Measurements from ENCODE around the gene PINK1.
"Not testable (repeated sequence)": the region's sequence is repeated elsewhere in the genome, so short reads cannot be mapped to it uniquely, and the experiment has no call there.

The PINK1 gene

DNA sequence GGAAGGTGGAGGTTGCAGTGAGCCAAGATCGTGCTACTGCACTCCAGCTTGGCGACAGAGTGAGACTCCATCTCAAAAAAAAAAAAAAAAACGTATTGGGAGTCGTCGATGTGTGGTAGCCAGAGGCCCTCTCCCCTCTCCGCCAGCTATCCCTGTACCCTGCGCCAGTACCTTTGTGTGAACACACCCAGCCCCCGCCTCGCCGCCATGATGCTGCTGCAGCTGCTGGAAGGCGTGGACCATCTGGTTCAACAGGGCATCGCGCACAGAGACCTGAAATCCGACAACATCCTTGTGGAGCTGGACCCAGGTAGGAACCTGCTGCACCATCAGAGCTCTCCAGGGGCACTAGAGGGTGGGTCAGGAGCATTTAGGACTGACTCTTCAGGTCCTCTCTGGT, 12.2 kb downstream of the PINK1 start:
- no peak for DNase-seq (ENCODE audit: low spot score)

GRCh38 chr1:20648438-20648837, 15.2 kb downstream of the PINK1 start:
- no peak for DNase-seq (ENCODE audit: low spot score)

DNA sequence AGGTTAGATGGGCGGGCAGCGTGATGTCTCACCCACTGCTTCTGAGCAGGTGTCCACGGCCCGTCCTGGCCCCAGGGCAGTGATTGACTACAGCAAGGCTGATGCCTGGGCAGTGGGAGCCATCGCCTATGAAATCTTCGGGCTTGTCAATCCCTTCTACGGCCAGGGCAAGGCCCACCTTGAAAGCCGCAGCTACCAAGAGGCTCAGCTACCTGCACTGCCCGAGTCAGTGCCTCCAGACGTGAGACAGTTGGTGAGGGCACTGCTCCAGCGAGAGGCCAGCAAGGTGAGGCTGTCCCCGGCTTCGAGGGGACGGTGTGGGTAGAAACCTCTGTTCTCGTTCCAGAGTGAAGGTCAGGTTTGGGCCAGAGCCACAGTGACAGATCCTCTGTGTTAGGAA, 15.7 kb downstream of the PINK1 start:
- DNase-seq (ENCODE audit: low spot score): no peak

DNA sequence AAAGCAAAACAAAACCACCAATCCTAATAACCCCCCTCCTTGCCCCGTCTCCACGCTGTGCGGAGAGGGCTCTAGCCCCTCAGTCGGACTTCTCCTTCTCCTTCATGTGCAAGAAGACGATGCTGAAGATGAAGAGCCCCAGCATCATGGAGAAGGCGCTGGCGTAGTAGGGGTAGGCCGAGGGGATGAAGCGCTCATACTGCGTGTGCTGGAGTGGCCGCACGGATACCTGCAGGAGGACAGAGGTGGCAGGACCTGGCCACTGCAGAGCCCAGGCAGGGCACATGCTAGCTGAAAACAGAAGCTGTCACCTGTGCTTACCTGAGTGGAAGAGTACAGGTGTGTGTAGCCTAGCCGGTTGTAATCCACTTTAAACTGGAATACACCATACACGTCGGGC, 19.0 kb downstream of the PINK1 start:
- no peak for DNase-seq (ENCODE audit: low spot score)

GRCh38 chr1:20654104-20654690, 20.9 kb downstream of the PINK1 start:
- DNase-seq (ENCODE audit: low spot score): no peak

- no peak for DNase-seq (ENCODE audit: low spot score)
Observed at GRCh38 chr1:20657024-20657423, 23.8 kb downstream of the PINK1 start.

- DNase-seq (ENCODE audit: low spot score): no peak
Observed at GRCh38 chr1:20658166-20658915, 25.1 kb downstream of the PINK1 start.

DNA sequence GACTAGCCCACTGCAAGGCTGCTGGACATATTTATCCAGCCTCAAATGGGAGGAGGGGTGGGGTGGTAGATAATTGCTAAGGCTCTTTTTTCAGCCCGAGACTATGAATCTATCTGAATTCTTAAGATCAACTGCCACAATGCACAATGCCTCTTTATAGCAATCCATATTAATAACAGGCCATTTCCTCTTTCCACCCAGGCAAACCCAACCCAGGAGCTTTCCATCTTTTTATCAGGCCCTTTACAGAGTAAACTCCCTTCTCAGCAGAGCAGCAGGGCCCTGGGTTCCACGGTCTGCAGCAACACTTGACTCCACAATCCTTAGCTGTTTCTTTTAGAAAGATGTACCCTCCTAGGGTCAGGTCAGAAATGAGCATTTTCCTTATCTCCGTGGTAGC, 27.1 kb downstream of the PINK1 start:
- DNase-seq (ENCODE audit: low spot score): no peak

DNA sequence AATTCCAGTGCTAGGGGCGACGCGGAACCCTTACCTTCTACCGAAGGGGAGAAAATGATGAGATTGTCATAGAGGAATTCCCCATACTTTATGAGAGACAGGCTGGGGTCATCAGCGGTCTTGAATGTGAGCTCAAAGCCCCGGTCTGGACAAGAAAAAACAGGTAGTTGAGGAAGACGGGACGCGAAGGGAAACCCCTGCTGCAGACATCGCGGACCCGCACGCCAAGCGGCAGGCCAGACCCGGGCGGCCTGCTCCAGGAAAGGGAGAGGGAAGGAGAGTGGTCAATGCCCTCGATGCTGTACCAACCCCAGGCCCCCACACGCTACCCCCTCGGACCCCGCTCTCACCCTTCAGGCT, 27.6 kb downstream of the PINK1 start:
- DNase-seq (ENCODE audit: low spot score): no peak

GRCh38 chr1:20661207-20662109, 28.2 kb downstream of the PINK1 start, which contains the start of gene DDOST:
TSS of gene DDOST (minus strand) at chr1:20661369. CDS start at chr1:20661350, 19 bp downstream.
- DNase-seq (ENCODE audit: low spot score): peak; percentile 99

- no peak for DNase-seq (ENCODE audit: low spot score)
Observed at GRCh38 chr1:20662110-20662475, 28.8 kb downstream of the PINK1 start.

- DNase-seq (ENCODE audit: low spot score): no peak
Observed at GRCh38 chr1:20663365-20663764, 30.1 kb downstream of the PINK1 start.

GRCh38 chr1:20663969-20664715, 30.9 kb downstream of the PINK1 start:
- DNase-seq (ENCODE audit: low spot score): no peak

- no peak for DNase-seq (ENCODE audit: low spot score)
Observed at GRCh38 chr1:20665726-20666125, 32.5 kb downstream of the PINK1 start.

GRCh38 chr1:20666146-20666545, 32.9 kb downstream of the PINK1 start:
- DNase-seq (ENCODE audit: low spot score): no peak

DNA sequence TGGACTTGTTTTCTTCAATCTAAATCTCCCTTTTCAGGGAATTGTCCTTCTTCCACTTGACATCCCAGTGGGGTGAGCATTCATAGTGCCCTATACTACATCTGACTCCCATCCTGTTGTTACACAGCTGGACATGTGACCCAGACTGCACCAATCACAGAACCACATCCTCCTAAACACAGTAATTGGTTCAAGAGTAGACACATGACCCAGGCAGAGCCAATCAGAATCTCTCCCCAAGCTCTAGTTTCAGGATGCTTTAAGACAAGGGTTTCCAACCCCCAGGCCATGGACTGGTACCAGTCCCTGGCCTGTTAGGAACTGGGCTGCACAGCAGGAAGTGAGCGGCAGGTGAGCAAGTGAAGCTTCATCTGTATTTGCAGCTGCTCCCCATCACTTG, 33.5 kb downstream of the PINK1 start:
- peak; percentile 35 for DNase-seq (ENCODE audit: low spot score)

DNA sequence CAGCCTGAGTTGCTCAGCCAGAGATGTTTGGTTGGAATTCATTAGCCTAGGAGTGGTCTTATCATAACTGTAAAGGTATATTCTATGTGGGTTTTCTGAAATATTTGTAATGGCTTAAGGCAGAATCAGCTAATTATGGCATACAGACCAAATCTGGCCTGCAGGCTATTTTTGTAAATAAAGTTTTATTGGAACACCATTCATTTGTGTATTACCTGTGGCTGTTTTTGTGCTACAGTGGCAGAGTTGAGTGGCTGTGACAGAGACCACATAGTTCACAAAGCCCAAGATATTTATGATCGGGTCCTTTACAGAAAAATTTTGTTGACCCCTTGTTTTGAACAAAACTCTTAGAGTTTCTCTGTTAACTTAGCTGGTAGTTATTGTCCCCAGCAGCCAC, 35.3 kb downstream of the PINK1 start:
- no peak for DNase-seq (ENCODE audit: low spot score)

- DNase-seq (ENCODE audit: low spot score): no peak
Observed at GRCh38 chr1:20670936-20671335, 37.7 kb downstream of the PINK1 start.

- no peak for DNase-seq (ENCODE audit: low spot score)
Observed at GRCh38 chr1:20672265-20672632, 39.0 kb downstream of the PINK1 start.

DNA sequence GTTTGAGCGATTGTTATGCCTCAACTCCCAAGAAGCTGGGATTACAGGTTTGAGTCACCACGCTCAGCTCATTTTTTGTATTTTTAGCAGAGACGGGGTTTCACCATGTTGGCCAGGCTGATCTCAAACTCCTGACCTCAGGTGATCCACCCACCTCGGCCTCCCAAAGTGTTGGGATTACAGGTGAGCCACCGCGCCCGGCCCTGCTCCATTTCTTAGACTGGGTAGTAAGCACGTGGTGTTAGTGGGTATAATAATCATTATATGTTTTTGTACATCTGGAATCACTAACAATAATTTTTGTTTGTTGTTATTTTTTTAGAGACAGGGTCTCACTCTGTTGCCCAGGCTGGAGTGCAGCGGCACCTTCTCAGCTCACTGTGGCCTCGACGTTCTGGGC, 40.4 kb downstream of the PINK1 start:
- not testable (repeated sequence) for DNase-seq (ENCODE audit: low spot score)

- DNase-seq (ENCODE audit: low spot score): peak; percentile 31
Observed at GRCh38 chr1:20678599-20678998, 45.3 kb downstream of the PINK1 start.

DNA sequence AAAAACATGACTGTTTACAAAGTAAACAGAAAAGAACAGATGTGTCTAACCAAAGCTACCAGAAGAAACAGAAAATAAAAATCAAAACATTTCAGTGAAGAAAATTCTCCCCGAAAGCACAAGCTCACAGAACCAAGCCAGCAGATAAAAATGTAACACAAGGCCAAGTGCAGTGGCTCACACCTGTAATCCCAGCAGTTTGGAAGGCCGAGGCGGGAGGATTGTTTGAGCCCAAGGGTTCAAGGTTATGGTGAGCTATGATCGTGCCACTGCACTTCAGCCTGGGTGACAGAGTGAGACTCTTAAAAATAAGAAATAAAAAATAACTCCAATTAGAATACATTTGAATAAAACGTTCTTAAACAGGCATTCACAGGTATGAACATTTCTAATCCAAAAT, 47.0 kb downstream of the PINK1 start:
- DNase-seq (ENCODE audit: low spot score): no peak

Data from activated CD4-positive, alpha-beta T cell treated with anti-CD3 and anti-CD28 coated beads, Interleukin-2, Interleukin-4, amounts not matched to agents 100 ng/mL and 50 ng/mL, durations not matched to agents 16 hours and 8 hours (primary cell).